PFSK-1 (cell line): Measurements from ENCODE around the gene ATRIP.

Experiments
- FOXP2 ChIP-seq: optimal IDR thresholded peaks from 2 replicates; pipeline ENCODE3; 2011; ENCODE audit warnings: borderline replicate concordance, control low read depth, inconsistent platforms; ENCODE audit not compliant: insufficient read depth; ENCODE audit errors: extremely low read length, extremely low read depth
- POLR2AphosphoS5 ChIP-seq: IDR thresholded peaks from 2 replicates; pipeline ENCODE4 v1.6.1; 2012; ENCODE audit warnings: low read depth, mild to moderate bottlenecking, control low read depth, low read length, moderate library complexity
- REST ChIP-seq, 2 experiments: IDR thresholded peaks; 2 replicates each; pipeline versions ENCODE4 v1.6.1 to v1.8.0; 2011 to 2012; ENCODE audit warnings: low read depth in 2 of 2, low read length in 2 of 2, control low read depth in 1 of 2, inconsistent platforms in 1 of 2, mild to moderate bottlenecking in 1 of 2, moderate library complexity in 1 of 2; ENCODE audit not compliant: insufficient read depth in 1 of 2
- SIN3A ChIP-seq: IDR thresholded peaks from 2 replicates; pipeline ENCODE4 v1.6.1; 2012; ENCODE audit warnings: mild to moderate bottlenecking, low read length, moderate library complexity, borderline replicate concordance; ENCODE audit not compliant: insufficient read depth
- TAF1 ChIP-seq: IDR thresholded peaks from 2 replicates; pipeline ENCODE4 v1.6.1; 2012; ENCODE audit warnings: low read length, control low read depth, borderline replicate concordance; ENCODE audit not compliant: insufficient read depth

ATRIP gene

DNA sequence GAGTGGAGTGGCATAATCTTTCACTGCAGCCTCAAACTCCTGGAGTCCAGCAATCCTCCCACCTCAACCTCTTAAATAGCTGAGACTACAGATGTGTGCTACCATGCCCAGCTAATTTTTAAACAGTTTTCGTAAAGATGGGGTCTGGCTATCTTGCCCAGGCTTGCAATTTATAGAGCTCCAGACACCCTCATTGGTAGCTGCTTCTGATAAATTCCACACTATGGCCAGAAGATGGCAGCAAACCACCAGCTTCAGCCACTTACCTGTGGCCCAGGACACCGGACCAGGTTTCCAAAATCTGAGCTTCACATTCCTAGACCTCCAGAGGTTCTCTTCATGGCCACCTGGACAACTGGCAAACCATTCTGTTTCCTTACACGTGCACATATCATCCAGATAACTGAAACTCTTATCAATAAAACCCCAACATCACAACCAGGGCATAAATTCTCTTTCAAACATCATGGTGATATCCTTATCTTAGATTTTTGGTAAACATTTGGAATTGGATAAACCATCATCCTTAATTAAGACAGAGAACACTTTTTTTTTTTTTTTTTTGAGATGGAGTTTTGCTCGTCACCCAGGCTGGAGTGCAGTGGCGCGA lies 45.6 kb upstream of the ATRIP start:
- TF ChIP-seq POLR2AphosphoS5: no peak
- TF ChIP-seq REST (IDR thresholded peaks at IDR 0.05; ENCODE audit: insufficient read depth in 1 of 2, low read depth in 2 of 2, low read length in 2 of 2): no peak
- TF ChIP-seq TAF1: no peak
- TF ChIP-seq SIN3A: no peak
- TF ChIP-seq FOXP2: no peak

DNA sequence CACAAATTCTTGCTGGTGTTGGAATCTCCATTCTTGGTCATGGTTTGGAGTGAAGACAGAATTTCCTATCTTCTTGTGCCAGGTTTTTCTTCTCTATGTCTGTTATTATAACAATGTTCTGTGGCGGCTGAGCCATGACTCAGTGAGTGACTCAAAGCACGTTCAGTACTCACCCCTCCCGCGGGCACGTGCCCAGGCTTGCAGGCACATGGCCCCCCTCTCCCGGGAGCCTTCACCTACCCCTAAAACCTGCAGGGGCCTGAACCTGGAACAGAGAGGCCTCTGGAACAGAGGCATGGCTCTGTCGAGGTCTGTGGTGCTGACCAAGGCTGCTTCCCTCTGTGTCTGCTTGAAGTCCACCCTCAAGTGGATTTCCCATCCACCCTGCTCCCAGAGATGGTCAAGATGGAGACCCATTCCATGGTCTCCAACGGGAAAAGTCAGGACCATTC lies 44.2 kb upstream of the ATRIP start:
- TF ChIP-seq FOXP2 (no peak), POLR2AphosphoS5 (no peak), SIN3A (no peak), TAF1 (no peak)

GRCh38 chr3:48402907-48403306 lies 43.6 kb upstream of the ATRIP start:
- no peak for TF ChIP-seq TAF1
- no peak for TF ChIP-seq REST (IDR thresholded peaks at IDR 0.05; ENCODE audit: insufficient read depth in 1 of 2, low read depth in 2 of 2, low read length in 2 of 2)
- TF ChIP-seq FOXP2: no peak
- no peak for TF ChIP-seq POLR2AphosphoS5
- TF ChIP-seq SIN3A: no peak

- TF ChIP-seq SIN3A: no peak
- no peak for TF ChIP-seq TAF1
- no peak for TF ChIP-seq FOXP2
- no peak for TF ChIP-seq POLR2AphosphoS5
- TF ChIP-seq REST (IDR thresholded peaks at IDR 0.05; ENCODE audit: insufficient read depth in 1 of 2, low read depth in 2 of 2, low read length in 2 of 2): no peak
Measured at GRCh38 chr3:48403533-48404439, 42.8 kb upstream of the ATRIP start.

DNA sequence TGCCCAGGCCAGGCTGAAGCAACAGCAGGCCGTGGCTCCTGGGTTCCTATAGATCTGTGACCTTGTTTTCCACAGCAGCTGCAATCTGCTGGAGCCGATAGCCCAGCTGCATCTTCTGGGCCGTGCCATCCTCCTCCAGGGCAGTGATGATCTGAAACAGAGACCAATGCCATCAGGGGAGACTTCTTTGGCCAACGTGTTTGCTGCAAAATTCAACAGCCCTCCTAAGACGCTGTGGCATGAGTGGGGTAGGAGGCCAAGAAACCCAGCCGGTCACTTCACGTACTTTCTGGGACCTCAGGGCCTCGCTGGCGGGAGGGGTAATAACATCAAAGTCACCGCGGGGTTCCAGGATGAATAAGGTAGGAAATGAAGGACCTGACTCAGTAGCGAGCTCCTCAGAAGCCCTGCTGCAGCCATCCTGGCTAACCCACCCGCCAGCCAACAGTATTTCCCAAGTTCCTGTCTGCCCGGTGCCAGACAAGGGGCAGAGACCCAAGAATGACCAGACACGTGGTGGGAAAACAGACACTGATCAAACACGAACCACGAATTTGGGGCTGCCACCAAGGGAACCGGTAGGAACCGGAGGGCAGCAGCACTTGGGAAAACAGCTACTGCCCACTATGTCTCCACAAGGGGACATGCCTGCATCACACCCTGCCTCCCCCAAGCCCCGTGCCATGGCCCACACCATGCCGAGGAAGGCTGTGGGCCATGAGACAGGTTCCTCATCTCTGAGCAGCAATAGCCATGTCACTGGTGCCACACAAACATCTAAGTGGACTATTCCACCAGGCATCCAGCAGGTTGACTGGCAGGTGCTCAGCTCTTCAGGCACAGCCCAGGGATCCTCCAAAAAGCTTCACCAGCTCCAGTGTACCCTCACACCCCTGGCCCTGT lies 41.8 kb upstream of the ATRIP start:
- TF ChIP-seq POLR2AphosphoS5 (no peak), FOXP2 (no peak), SIN3A (no peak)
